ENCODE results near the gene CACNA1B.
"Not testable (repeated sequence)": the region's sequence is repeated elsewhere in the genome, so short reads cannot be mapped to it uniquely, and the experiment has no call there.

The CACNA1B gene

GRCh38 chr9:138143491-138143890, 265.9 kb downstream of the CACNA1B start:
- not testable (repeated sequence) for DNase-seq (ENCODE audit: low spot score)

- DNase-seq (ENCODE audit: low spot score), result not testable (repeated sequence)
These were observed 270.0 kb downstream of the CACNA1B start for GRCh38 chr9:138147556-138147955.

GRCh38 chr9:138149672-138150656, 272.4 kb downstream of the CACNA1B start:
- not testable (repeated sequence) for DNase-seq (ENCODE audit: low spot score)

GRCh38 chr9:138155788-138156187, 278.2 kb downstream of the CACNA1B start:
- not testable (repeated sequence) for DNase-seq (ENCODE audit: low spot score)

GRCh38 chr9:138166793-138167192, 289.2 kb downstream of the CACNA1B start:
- not testable (repeated sequence) for DNase-seq (ENCODE audit: low spot score)

Data from hematopoietic multipotent progenitor cell treated with erythropoietin and hydrocortisone succinate and interleukin-3 and kit ligand, for 15 days (in vitro differentiated cells).